Smooth muscle cell (in vitro differentiated cells): ENCODE results near the gene MAP2K1. TPM values are rescaled to one million over a fixed set of nuclear protein-coding genes. Genes with fewer than 3 reads are reported as not detected.

Experiments used
- DNase-seq: peaks from one replicate; lab custom pipeline; 2025; ENCODE audit not compliant: unreplicated experiment; lab: John Stamatoyannopoulos, UW
- H2AFZ ChIP-seq: fragments of 200-600 bp; sonication (generic); 2 replicates; pipeline ENCODE4 v1.6.0; 2016; ENCODE audit warnings: antibody characterized with exemption, low read depth, mild to moderate bottlenecking
- H3F3A ChIP-seq: fragments of 200-600 bp; sonication (generic); 2 replicates; pipeline ENCODE4 v1.6.0; 2017; ENCODE audit warnings: antibody characterized with exemption, low read depth
- H3K27ac ChIP-seq: fragments of 200-600 bp; sonication (generic); 2 replicates; pipeline ENCODE4 v1.5.1; 2016; ENCODE audit warnings: low read depth, mild to moderate bottlenecking
- H3K27me3 ChIP-seq: fragments of 200-600 bp; sonication (generic); 2 replicates; pipeline ENCODE4 v1.6.1; 2016; ENCODE audit warnings: low read depth, mild to moderate bottlenecking
- H3K36me3 ChIP-seq: fragments of 200-600 bp; sonication (generic); 2 replicates; pipeline ENCODE4 v1.5.1; 2016; ENCODE audit warnings: low read depth
- H3K4me1 ChIP-seq: fragments of 200-600 bp; sonication (generic); 2 replicates; pipeline ENCODE4 v1.5.1; 2016; ENCODE audit warnings: low read depth
- H3K4me2 ChIP-seq: fragments of 200-600 bp; sonication (generic); 2 replicates; pipeline ENCODE4 v1.6.0; 2016; ENCODE audit warnings: mild to moderate bottlenecking
- H3K4me3 ChIP-seq: fragments of 200-600 bp; sonication (generic); 2 replicates; pipeline ENCODE4 v1.5.1; 2016; ENCODE audit warnings: mild to moderate bottlenecking
- H3K79me2 ChIP-seq: fragments of 200-600 bp; sonication (generic); 2 replicates; pipeline ENCODE4 v1.6.0; 2016; ENCODE audit warnings: low read depth, mild to moderate bottlenecking
- H3K9ac ChIP-seq: fragments of 200-600 bp; sonication (generic); 2 replicates; pipeline ENCODE4 v1.6.0; 2016; ENCODE audit warnings: low read depth
- H3K9me3 ChIP-seq: fragments of 200-600 bp; sonication (generic); replicated peaks from 2 replicates; pipeline ENCODE4 v1.5.1; 2016; ENCODE audit warnings: low read depth
- H4K20me1 ChIP-seq: fragments of 200-600 bp; sonication (generic); 2 replicates; pipeline ENCODE4 v1.6.0; 2016; ENCODE audit warnings: low read depth
- CTCF ChIP-seq: fragments of 200-600 bp; sonication (generic); IDR thresholded peaks from 2 replicates; pipeline ENCODE4 v1.5.1; 2017; ENCODE audit warnings: borderline replicate concordance, mild to moderate bottlenecking, antibody characterized with exemption; ENCODE audit not compliant: insufficient read depth, poor library complexity, severe bottlenecking
- WGBS: methylation state at CpG from one replicate; pipeline ENCODE4 v1.1.7; 2016; ENCODE audit warnings: low lambda C conversion rate; 5-methylcytosine and 5-hydroxymethylcytosine counted together
- polyA plus RNA-seq: library from polyadenylated mRNA; unstranded; fragments of >200 nt; fragmentation: Nextera tagmentation; extraction: Ambion mirVana; gene quantifications from 2 replicates; pipeline ENCODE4 v1.2.1, GENCODE V29; 2016
- total RNA-seq: library from RNA; depleted of rRNA; stranded (reverse); fragments of >200 nt; gene quantifications from 2 replicates; pipeline ENCODE4 v1.2.3, GENCODE V29; 2014

The MAP2K1 gene
- total and polyA plus RNA-seq, 2 experiments from 2014 or later, result 50.4 to 62.9 TPM

GRCh38 chr15:66483131-66483566, 96.4 kb downstream of the MAP2K1 start:
- no peak for TF ChIP-seq CTCF
- no peak overlapping the region for H3K27ac ChIP-seq
- no peak overlapping the region for H3K4me3 ChIP-seq
- H3K79me2 ChIP-seq, result no peaks in the 10 kb centered on the region
- H3K36me3 ChIP-seq, result peaks cover 13% of the 10 kb centered on the region
- peaks cover 79% of the 10 kb centered on the region for H4K20me1 ChIP-seq
- no peaks in the 10 kb centered on the region for H3K9me3 ChIP-seq
- no peak for DNase-seq
- no peak overlapping the region for H3K9ac ChIP-seq
- H3F3A ChIP-seq, result peaks cover 3% of the 10 kb centered on the region
- no peaks in the 10 kb centered on the region for H3K27me3 ChIP-seq
- H3K4me2 ChIP-seq, result no peak overlapping the region
- H3K4me1 ChIP-seq, result no peaks in the 10 kb centered on the region
- H2AFZ ChIP-seq, result no peak overlapping the region
- 60% methylated on average over 3 of the region's 3 CpGs for WGBS

- no peak for DNase-seq
- Histone ChIP-seq H3K36me3 (peaks cover 13% of the 10 kb centered on the region), H3K4me1 (no peaks in the 10 kb centered on the region), H3K9me3 (no peaks in the 10 kb centered on the region), H4K20me1 (peaks cover 66% of the 10 kb centered on the region), H3F3A (peaks cover 3% of the 10 kb centered on the region), H3K9ac (no peak overlapping the region), H3K4me3 (no peak overlapping the region), H3K4me2 (no peak overlapping the region), H2AFZ (no peak overlapping the region), H3K79me2 (no peaks in the 10 kb centered on the region), H3K27ac (no peak overlapping the region), H3K27me3 (no peaks in the 10 kb centered on the region)
- 85% methylated on average over 5 of the region's 5 CpGs for WGBS
- no peak for TF ChIP-seq CTCF
Observed at GRCh38 chr15:66484539-66485112, 97.9 kb downstream of the MAP2K1 start.

- Histone ChIP-seq H3K4me3 (no peak overlapping the region), H2AFZ (no peak overlapping the region), H3K9me3 (no peaks in the 10 kb centered on the region), H3K4me1 (no peaks in the 10 kb centered on the region), H3K9ac (no peak overlapping the region), H3K79me2 (no peaks in the 10 kb centered on the region), H4K20me1 (peaks cover 43% of the 10 kb centered on the region), H3K27ac (no peak overlapping the region), H3K36me3 (peaks cover 13% of the 10 kb centered on the region), H3F3A (no peaks in the 10 kb centered on the region), H3K4me2 (no peak overlapping the region), H3K27me3 (no peaks in the 10 kb centered on the region)
- no peak for DNase-seq
- TF ChIP-seq CTCF, result no peak
- 97% methylated on average over 3 of the region's 3 CpGs for WGBS
Observed at GRCh38 chr15:66486887-66487286, 100.2 kb downstream of the MAP2K1 start.

GRCh38 chr15:66488525-66488924, 101.8 kb downstream of the MAP2K1 start:
- WGBS, result 98% methylated on average over 5 of the region's 5 CpGs
- no peaks in the 10 kb centered on the region for H3K27me3 ChIP-seq
- H2AFZ ChIP-seq, result no peak overlapping the region
- no peaks in the 10 kb centered on the region for H3K79me2 ChIP-seq
- H3K9me3 ChIP-seq, result no peaks in the 10 kb centered on the region
- DNase-seq, result no peak
- no peaks in the 10 kb centered on the region for H3K4me1 ChIP-seq
- H3K9ac ChIP-seq, result no peak overlapping the region
- no peak overlapping the region for H3K4me2 ChIP-seq
- TF ChIP-seq CTCF, result no peak
- H3K27ac ChIP-seq, result no peak overlapping the region
- H4K20me1 ChIP-seq, result peaks cover 27% of the 10 kb centered on the region
- no peak overlapping the region for H3K4me3 ChIP-seq
- peaks cover 13% of the 10 kb centered on the region for H3K36me3 ChIP-seq
- H3F3A ChIP-seq, result no peaks in the 10 kb centered on the region
